OCI-M2 (cell line): ENCODE data around the gene SHISA7.

Source experiments
- DNase-seq: peaks from one replicate; lab custom pipeline; 2025; ENCODE audit not compliant: unreplicated experiment; lab: John Stamatoyannopoulos, UW

The SHISA7 gene

DNA sequence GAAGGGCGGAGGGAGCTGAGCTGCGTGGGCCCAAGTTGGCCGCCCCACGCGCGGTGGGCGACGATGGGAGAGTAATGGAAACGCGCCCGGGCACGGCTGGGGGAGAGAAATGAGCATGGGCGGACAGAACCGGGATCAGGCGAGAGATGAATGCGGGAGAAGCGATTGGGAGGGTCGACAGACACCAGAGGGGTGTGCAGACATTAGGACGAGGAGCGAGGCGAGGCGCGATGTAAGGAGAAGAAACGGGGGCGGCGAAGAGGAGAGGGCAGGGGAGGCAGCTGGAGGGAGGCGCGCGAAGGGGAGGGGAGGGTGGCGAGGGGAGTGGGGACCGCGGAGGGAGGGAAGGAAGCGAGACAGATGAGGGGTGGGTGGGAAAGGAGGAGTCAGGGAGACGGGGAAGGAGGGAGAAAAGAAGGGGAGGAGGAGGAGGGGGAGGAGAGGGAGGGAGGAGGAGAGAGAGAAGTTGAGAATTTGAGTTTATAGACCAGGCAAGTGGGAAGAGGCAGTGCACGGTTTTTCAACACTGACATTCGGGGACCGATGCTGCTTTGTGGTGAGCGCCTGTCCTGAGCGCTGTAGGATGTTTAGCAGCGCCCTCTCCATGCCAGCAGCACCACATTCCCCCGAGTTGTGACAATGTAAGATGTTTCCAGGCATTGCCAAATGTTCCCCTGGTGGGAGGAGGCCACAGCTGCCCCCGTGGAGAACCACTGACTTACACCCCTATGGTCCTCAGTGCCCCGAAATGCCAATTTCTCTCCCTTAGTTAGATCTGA lies at the start of gene SHISA7:
SHISA7 (minus strand) TSS at position 256 of the 779 bp plus-strand sequence. CDS start 437 bp downstream, outside the sequence.
- no peak for DNase-seq

GRCh38 chr19:55492362-55492944 lies 49.4 kb upstream of the SHISA7 start:
- no peak for DNase-seq

DNA sequence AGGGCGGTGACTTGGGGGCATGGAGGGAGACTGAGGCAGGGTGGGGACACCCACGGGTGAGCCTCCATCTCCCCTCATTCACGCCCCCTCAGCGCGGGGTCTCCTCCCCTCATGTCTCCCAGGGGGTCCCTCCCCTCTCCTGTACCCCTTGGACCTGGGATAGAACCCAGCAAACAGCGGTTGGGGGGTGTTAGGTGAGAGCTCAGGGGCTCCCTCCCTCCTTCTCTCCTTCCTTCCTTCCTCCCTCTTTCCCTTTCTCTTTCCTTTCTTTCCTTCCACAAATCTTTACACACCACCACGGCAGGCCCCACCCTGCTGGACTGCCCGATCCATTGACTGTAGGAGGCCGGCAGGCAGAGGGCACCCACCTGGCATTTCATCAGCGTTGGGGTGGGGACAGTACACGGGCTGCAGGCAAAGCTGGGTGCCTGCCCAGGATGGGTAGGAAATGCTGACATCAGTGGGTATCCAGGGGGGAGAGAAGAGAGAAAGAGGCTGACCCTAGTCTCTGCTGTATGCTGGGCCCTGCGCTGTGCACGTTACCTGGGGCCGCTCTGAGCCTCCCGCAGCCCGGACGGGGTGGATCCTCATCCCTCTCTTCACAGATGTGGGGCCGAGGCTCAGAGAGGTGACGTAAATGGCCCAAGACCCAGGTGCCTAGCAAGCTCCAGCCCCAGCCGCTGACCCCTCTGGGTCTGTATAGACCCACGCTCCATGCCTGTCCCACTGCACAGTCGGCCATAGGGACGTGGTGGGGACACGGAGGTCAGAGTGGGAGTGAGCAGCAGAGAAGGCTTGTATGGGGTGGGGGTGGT lies 48.7 kb upstream of the SHISA7 start:
- DNase-seq, result no peak

DNA sequence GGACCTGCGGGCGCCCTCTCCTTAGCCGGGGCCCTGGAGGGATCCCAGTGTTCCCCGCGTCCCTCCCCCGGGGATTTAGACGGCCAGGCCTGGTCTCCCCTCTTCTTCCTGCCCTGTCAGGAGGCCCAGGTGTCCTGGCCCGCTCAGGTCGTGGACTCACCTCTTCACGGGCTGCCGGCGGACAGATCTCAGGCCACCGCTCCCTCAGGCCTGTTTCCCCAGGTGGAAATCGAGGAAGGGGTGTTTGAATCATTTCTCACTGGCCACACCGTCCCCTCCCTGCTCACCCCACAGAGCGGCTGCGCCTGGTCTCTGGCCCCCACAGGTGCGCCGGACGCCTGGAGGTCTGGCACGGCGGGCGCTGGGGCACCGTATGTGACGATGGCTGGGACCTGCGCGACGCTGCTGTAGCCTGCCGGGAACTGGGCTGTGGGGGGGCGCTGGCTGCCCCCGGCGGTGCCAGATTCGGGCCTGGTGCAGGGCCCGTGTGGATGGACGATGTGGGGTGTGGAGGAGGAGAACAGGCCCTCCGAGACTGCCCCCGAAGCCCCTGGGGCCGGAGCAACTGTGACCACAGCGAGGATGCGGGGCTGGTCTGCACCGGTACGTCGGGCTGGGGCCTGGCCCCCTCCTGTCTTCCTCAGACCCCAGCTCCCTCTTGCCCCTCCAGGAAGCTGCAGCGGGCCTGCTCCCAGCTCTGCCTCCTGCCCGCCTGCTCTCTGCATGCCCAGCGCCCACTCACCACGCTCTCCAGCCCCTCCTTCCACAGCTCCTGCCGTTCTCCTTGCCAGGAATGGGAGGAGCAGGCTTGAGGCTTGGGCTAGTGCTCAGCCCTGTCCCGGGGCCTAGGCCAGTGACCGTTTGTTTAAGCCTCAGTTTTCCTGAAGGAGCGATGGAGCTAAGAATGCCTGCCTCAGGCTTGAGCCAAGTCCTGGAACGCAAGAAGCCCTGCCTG lies 47.7 kb upstream of the SHISA7 start:
- DNase-seq, result no peak

GRCh38 chr19:55489711-55490477 lies 46.8 kb upstream of the SHISA7 start:
- no peak for DNase-seq

GRCh38 chr19:55488986-55489710 lies 46.0 kb upstream of the SHISA7 start:
- DNase-seq, result no peak

GRCh38 chr19:55487924-55488687 lies 45.0 kb upstream of the SHISA7 start, which contains the start of gene SSC5D:
Gene SSC5D (plus strand): TSS chr19:55488436. CDS start chr19:55488590, 154 bp downstream.
- DNase-seq, result no peak

GRCh38 chr19:55486971-55487923 lies 44.1 kb upstream of the SHISA7 start:
- DNase-seq, result no peak

DNA sequence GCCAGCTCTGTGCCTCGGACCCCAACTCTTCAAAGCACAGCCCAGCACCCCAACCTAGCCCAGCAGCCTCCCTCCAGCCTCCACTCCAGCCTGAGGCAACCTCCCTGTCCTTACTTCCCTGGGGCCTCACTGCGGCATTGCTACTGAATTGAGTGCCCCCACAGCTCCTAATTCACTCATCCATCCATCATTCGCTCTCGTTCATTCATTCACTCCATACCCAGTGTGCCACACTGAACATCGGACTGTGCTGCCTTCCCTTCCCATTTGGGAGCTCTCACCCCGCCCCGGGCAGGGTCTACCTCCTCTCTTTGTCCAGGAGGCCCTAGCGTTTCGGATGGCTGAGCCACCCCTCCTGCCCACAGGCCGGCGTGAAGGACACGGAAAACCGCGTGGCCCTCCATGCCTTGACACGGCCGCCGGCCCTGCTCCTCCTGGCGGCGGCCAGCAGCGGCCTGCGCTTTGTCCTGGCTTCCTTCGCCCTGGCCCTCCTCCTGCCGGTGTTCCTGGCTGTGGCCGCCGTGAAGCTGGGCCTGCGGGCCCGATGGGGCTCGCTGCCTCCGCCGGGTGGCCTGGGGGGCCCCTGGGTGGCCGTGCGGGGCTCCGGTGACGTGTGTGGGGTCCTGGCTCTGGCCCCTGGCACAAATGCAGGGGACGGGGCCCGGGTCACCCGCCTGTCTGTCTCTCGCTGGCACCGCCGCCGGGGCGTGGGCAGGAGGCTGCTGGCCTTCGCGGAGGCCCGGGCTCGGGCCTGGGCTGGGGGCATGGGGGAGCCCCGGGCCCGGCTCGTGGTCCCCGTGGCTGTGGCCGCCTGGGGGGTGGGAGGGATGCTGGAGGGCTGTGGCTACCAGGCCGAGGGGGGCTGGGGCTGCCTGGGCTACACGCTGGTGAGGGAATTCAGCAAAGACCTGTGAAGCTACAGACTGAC lies 43.2 kb upstream of the SHISA7 start:
- DNase-seq, result no peak

DNA sequence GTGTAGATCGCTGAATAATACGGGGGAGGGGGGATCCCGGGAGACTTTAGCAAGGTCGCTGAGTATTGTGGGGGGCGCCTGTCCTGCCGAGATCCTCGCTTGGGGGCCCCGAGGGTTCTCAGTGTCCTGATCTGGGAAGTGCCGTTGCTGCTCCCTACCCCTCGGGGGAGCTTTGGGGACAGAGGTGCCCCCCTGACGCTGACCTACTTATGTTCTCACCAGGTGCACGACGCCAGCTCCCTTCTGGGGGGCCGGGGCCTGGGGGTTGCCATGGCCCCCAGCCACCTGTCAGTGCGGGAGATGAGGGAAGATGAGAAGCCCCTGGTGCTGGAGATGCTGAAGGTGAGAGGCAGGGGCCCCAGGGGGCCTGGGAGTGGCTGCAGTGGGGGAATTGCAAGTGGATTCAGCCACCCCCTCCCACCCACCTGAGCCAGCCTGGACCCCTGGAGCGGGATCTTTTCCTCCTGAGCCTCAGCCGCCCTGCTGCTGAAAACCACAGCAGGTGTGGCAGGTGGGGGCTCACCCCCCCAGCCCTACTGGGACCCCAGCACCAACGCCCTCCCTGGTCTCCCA lies 42.4 kb upstream of the SHISA7 start:
- DNase-seq, result no peak

DNA sequence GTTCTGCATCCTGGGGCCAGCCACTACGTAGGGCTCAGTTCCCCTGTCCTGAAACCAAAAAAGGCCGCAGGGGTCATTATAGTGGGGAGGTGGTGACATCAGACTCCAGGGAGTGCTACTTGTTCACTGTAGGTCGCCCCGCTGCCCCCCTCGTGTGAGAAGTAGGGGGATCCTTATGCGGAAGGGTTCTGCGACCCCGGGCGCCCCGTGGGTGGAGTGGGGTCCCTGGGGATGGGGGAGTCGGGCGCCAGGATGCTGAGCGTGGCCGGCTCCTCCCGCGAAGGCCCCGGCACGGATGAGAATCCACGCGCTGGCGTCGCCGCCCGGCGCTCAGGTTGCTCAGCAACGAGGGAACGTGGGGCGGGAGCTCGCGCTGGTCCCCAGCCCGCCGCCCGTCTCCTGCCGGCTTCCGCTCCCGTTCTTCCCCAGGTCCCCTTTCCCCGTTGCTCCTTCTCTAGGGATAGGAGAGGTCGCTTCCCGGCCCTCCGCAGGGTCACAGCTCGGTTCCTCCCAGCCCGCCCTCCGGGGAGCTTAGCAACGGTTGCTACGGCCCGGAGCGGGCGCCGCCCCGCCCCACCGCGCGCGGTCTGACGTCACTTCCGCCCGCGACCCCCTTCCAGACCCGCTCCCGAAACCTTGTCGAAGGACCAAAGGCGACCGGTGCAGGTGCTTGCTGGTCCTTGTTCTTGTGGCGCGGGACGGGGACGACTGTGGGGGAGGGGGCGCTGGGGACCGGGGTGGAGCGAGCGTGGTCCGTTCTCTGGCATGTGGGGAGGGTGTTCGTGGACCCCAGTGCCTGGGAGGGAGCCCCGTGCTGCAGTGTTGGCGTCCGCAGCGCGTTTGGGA lies 41.7 kb upstream of the SHISA7 start, which contains the start of gene NAT14:
NAT14 (plus strand) TSS at position 596 of the 846 bp plus-strand sequence. CDS start 521 bp downstream, outside the sequence.
- DNase-seq, result peak; percentile 13

DNA sequence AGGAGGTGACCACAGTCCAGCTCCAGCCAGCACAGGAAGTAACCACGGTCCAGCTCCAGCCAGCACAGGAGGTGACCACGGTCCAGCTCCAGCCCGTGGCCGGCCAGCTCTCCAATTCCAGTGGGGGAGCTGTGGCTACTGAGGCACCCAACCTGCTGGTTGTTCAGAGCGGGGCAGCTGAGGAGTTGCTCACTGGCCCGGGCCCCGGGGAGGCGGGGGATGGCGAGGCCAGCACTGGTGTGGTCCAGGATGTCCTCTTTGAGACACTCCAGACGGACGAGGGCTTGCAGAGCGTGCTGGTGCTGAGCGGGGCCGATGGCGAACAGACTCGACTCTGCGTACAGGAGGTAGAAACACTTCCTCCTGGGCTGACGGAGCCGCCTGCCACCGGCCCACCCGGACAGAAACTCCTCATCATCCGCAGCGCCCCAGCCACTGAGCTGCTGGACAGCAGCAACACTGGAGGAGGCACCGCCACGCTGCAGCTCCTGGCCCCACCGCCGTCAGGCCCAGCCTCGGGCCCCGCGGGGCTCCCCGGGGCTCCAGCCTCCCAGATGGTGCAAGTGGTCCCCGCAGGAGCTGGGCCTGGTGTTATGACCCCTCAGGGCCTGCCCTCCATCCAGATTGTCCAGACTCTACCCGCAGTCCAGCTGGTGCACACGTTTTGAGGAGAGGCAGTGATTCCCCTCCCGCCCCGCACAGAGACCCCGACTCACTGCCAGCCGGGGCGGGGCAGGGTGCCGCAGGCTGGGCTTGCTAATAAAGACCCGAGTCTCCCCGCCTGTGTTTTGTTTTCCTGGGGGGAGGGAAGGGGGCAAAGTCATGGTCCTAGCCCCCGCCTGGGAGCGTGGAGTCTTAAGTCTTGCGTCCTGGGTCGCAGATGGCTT lies 40.8 kb upstream of the SHISA7 start:
- DNase-seq, result no peak

DNA sequence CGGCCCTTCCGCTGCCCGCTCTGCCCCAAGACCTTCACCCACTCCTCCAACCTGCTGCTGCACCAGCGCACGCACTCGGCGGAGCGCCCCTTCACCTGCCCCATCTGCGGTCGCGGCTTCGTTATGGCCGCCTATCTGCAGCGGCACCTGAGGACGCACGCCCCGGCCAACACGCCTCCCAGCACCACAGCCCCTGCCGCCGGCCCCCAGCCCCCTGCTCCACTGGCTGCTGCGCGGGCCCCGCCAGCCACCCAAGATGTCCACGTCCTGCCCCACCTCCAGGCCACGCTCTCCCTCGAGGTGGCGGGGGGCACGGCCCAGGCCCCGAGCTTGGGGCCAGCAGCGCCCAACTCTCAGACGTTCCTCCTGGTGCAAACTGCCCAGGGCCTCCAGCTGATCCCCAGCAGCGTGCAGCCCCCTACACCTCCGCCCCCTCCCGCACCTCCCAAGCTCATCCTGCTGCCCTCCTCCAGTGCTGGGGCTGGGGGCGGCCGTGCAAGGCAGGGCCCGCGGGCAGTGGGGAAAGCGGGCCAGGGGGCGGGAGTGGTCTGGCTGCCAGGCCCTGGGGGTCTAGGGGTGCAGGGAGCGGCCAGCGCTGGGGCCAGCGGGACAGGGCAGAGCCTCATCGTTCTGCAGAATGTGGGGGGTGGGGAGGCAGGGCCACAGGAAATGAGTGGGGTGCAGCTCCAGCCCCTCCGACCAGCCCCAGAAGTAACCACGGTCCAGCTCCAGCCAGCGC lies 40.0 kb upstream of the SHISA7 start:
- DNase-seq, result no peak
